ENCODE measurements around the gene ARHGAP26.

GRCh38 chr5:143172739-143173138 lies 402.6 kb downstream of the ARHGAP26 start:
- TF ChIP-seq CTCF (IDR thresholded peaks at IDR 0.05) (no peak), POLR2A (IDR thresholded peaks at IDR 0.05) (no peak)
